Frontal cortex (tissue), 4 donors: ENCODE data around the gene C6. TPM values are rescaled to one million over a fixed set of nuclear protein-coding genes. Genes with fewer than 3 reads are reported as not detected.

Source experiments
- DNase-seq, 2 donors: peaks; one replicate each; pipeline ENCODE4 v3.0.0; 2012; ENCODE audit warnings: low spot score in 2 of 2
- FAIRE-seq: peaks from 2 replicates; lab custom pipeline; 2012; peaks lifted over from hg19 to GRCh38; lab: Jason Lieb, UNC
- total RNA-seq: library from RNA; depleted of rRNA; stranded (reverse); fragments of >200 nt; gene quantifications from one replicate; pipeline ENCODE4 v1.2.3, GENCODE V29; 2014
- donor health status: control.
- donor health status: control.
- donor health status: control.

Gene C6
- total RNA-seq, 1 donor from 2014 or later = 0.41 TPM

- no peak for FAIRE-seq
- DNase-seq = no peak
Observed at GRCh38 chr5:41145306-41145705, 68.0 kb downstream of the C6 start.

- FAIRE-seq = no peak
- no peak for DNase-seq
Observed at GRCh38 chr5:41143131-41143901, 70.0 kb downstream of the C6 start.

DNA sequence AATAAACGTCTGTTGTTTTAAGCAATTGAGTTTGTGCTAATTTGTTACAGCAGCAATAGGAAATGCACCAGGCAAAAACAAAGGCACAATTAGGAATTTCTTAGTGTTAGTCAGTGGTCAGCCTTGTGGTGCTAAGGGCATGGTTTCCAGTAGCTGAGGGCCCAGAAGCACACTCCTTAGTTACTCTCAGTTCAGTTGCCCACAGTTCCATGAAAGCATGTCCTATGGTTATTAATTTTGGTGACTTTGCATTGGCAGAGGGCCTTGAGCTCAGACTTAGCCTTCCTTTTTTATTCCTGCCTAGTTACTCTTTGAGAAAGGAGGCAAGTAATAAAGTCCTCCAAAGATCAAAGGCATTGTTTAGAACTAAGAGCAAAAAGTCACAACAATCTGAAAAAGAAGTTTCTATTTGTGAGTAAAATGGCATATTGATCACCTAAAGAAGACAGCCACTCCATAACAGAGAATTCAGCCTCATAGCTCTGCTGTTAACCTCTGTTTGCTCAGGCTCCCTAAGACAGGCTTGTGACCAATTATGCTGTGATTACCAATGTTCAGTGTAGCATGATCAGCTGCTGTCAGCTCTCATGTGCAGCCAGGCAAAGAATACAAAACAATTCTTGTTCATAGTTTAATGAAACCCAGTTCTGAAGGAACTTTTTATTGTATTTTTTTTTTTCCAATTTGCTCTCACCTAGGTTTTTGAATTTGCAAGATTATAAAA lies 85.2 kb downstream of the C6 start:
- FAIRE-seq (no peak), DNase-seq (no peak)

- DNase-seq = no peak
- no peak for FAIRE-seq
Observed at GRCh38 chr5:41122459-41122858, 90.9 kb downstream of the C6 start.

GRCh38 chr5:41120600-41120999 lies 92.7 kb downstream of the C6 start:
- no peak for FAIRE-seq
- no peak for DNase-seq

DNA sequence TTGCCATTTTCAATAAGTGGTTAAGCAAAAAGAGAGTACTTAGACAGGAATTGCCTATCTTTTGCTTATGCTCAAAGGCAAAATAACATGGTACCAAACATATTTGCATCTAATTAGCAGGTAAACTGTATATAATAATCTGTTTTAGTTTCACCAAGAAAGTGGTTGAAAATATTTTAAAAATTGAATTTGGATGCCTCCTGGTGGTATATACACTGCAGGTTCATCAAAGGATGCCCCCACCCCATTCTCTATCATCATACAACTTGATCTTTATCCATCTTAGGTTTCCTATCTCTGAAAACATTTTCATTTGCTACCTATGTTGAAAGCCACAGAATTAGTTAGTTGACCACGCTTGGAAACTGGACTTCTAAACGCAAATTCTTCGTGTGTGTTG lies 95.2 kb downstream of the C6 start:
- no peak for FAIRE-seq

DNA sequence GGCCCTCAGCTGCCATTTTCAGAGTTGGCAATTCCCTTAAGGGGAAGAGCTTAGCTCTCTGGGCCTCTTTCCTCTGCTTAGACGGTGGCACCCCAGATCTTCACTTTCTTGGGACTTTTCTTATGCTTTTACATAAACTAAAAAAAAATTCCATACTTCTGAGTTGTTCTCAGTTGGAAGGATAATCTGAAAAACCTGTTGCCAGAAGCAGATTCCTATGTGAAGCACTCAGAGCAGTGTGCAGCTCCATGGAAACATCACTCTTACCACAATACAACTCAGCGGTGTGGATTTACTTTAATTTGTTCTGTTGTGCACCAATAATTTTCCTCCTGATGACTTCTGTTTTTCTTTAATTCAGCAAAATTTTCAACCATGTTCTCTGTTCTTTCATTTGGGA lies 98.1 kb downstream of the C6 start:
- no peak for DNase-seq

More for the DNA sequence above, 95.2 kb downstream of the C6 start:
- DNase-seq = no peak

GRCh38 chr5:41112486-41113455 lies 100.6 kb downstream of the C6 start:
- DNase-seq (no peak), FAIRE-seq (no peak)

More for the DNA sequence above, 98.1 kb downstream of the C6 start:
- no peak for FAIRE-seq

DNA sequence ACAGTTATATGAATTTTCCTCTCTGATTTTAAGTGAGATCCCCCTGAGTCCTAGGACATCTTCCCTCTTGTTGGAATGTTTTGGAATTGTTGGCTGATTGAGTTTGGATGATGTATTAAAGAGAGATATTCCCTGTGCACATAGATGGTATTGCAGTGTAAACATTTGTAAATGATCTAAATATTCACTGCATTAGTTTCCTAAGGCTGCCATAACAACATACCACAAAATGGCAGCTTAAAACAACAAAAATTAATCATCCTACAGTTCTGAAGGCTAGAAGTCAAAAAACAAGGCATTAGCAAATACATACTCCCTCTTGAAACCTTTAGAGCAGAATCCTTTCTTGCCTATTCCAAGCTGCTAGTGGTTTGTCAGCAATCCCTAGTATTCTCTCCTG lies 104.1 kb downstream of the C6 start:
- no peak for DNase-seq
- no peak for FAIRE-seq

GRCh38 chr5:41102341-41102740 lies 111.0 kb downstream of the C6 start:
- FAIRE-seq (no peak), DNase-seq (no peak)

DNA sequence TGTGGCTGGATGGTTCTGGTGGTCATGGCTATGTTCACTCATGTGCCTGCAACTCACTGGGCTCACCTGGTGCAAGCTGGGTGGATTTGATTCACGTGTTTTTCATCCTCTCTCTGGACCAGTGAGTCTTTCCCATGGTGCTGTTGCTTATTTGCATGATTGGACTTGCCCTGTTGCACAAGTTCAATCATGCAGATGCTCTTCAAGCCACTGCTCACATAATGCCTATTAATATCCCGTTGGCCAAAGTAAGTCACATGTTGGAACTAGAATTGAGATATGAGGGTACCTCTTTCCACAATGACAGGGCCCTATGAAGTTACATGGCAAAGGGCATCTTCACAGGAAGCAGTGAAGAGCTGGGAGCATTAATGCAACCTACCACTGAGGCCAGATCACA lies 115.7 kb downstream of the C6 start:
- DNase-seq (no peak), FAIRE-seq (no peak)

DNA sequence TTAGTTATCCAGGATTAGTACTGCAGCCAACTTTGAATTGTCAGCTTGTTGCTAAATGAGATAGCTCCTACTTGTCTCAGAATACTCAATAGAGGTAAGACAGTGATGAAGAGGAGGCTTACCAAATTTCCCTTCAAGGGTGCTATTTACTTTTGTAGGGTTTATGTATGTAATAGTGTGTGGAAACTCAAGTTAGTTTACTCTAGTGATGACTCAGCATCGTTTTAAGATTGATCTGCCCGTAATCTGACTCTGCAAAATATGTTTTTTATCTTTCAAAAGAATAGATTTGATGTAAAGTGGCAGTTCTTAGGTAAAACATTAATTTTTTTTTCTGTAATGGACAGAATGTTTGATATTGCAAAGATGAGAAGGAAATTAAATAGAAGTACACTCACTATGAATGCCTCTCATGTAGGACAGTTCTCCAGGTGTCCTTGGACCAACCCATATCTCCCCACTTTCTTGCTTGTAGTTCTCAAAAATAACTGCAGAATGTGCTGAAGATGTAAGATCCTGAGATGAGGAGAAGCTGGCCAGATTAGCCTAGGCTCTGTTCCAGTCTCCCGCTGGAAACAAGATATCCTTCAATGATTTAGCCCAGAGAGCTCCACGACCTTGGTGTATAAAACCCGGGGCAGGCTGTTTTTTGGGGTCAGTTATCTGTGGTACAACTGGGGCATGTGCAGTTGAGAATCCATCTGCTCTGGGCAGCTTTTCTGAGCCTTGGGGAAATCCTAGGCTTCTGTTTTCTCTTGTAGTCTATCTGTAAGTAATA lies 117.8 kb downstream of the C6 start:
- DNase-seq = no peak
- FAIRE-seq = no peak

DNA sequence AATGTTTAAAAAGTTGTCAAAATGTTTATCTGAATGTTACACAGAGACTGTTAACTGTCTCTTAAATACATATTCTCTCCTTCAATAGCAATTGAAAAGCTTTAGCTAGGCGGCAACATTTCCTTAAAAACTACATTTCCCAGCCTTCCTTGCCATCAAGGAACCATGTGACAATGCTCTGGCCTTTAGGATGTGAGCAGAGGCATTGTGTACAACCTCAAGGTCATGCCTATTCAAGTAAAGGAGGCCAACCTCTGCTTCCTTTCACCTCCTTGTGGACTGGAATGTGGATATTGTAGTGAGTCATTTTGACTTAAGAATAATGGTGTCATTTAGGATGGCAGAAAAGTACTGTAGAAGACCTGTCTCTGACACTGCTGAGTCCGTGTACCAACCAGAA lies 118.5 kb downstream of the C6 start:
- no peak for FAIRE-seq
- no peak for DNase-seq

GRCh38 chr5:41093803-41094202 lies 119.5 kb downstream of the C6 start:
- FAIRE-seq (no peak), DNase-seq (no peak)

Other genes starting within 250 kb of the C6 start
- not detected for gene MROH2B, start 142.2 kb downstream of the C6 start, total RNA-seq